Measurements from ENCODE around the gene GFER. TPM values are rescaled to one million over a fixed set of nuclear protein-coding genes. Genes with fewer than 3 reads are reported as not detected.
"Not testable (repeated sequence)": the region's sequence is repeated elsewhere in the genome, so short reads cannot be mapped to it uniquely, and the experiment has no call there.

Gene GFER
- total and polyA plus RNA-seq, 2 of the 8 experiments (the other 6 are each of a cell fraction or from before 2014, with no cell fraction given) = 17.7 to 37.9 TPM

GRCh38 chr16:2033057-2033908 is 49.3 kb downstream of the GFER start (continued):
- TF ChIP-seq TAF7 (optimal IDR thresholded peaks at IDR 0.05; ENCODE audit: borderline replicate concordance, low read depth, low read length) = no peak

- not testable (repeated sequence) for H2AK5ac ChIP-seq (ENCODE audit: low read depth, low read length); FAIRE-seq; H2BK5ac ChIP-seq (ENCODE audit: low read depth, low read length); H3K36me3 ChIP-seq (ENCODE audit: control insufficient read depth in 2 of 4, insufficient read depth in 4 of 4, low read length in 3 of 4); H4K8ac ChIP-seq (ENCODE audit: extremely low read depth, insufficient read depth, low read length); H3K27me3 ChIP-seq (replicated peaks in 1 of 4; ENCODE audit: control insufficient read depth in 3 of 4, extremely low read depth in 1 of 4, insufficient read depth in 3 of 4, low read length in 3 of 4); H3K56ac ChIP-seq (replicated peaks; ENCODE audit: insufficient read length, low read depth, low read length); H3K79me2 ChIP-seq (ENCODE audit: control insufficient read depth in 1 of 2, insufficient read depth in 2 of 2, low read length in 2 of 2); DNase-seq (ENCODE audit: low read depth in 1 of 2, low spot score in 2 of 2); H3K23me2 ChIP-seq (ENCODE audit: low read depth, low read length); H3K18ac ChIP-seq (ENCODE audit: extremely low read depth, low read length); H4K5ac ChIP-seq (ENCODE audit: insufficient read length, low read depth, low read length); H2BK15ac ChIP-seq (ENCODE audit: low read length); H3K27ac ChIP-seq (ENCODE audit: low read depth, low read length); H3K79me1 ChIP-seq (ENCODE audit: low read depth, low read length); H4K20me1 ChIP-seq (replicated peaks in 1 of 2; ENCODE audit: control insufficient read depth in 1 of 2, insufficient read depth in 2 of 2, low read length in 2 of 2); H3K4me1 ChIP-seq (replicated peaks in 1 of 4; ENCODE audit: control insufficient read depth in 3 of 4, insufficient read depth in 4 of 4, low read length in 3 of 4); H2BK120ac ChIP-seq (replicated peaks; ENCODE audit: low read depth, low read length); H3K9me3 ChIP-seq (ENCODE audit: insufficient read depth in 2 of 2, low read depth in 1 of 2, low read length in 1 of 2); H3K14ac ChIP-seq (ENCODE audit: insufficient read length); H2BK12ac ChIP-seq (ENCODE audit: low read depth, low read length); H3K23ac ChIP-seq (ENCODE audit: insufficient read length); H3K4me3 ChIP-seq (ENCODE audit: extremely low read depth in 1 of 4, insufficient read depth in 2 of 4, low read depth in 3 of 4, low read length in 4 of 4); H2AFZ ChIP-seq (ENCODE audit: low read length); H2BK20ac ChIP-seq (ENCODE audit: low read length); H3K9ac ChIP-seq (replicated peaks in 1 of 4; ENCODE audit: extremely low read depth in 1 of 4, low read depth in 3 of 4, low read length in 3 of 4); H3K4ac ChIP-seq (replicated peaks; ENCODE audit: insufficient read length, low read depth, low read length); H3K4me2 ChIP-seq (ENCODE audit: insufficient read depth in 1 of 2, low read depth in 2 of 2, low read length in 2 of 2); H4K91ac ChIP-seq (replicated peaks; ENCODE audit: insufficient read length, low read length)
- WGBS, 2 experiments (ENCODE audit: extremely low coverage in 1 of 2, insufficient coverage in 1 of 2, insufficient read length in 1 of 2, insufficient replicate concordance in 2 of 2, low coverage in 1 of 2, low lambda C conversion rate in 2 of 2, missing lambda C conversion rate in 1 of 2) = 86% methylated on average over 11 of the region's 32 CpGs; no CpG with 5 or more reads in 1 of the 2 experiments
- ChIA-PET POLR2A (ENCODE audit: partially characterized antibody) (interaction anchor here (0.6 to 2.4 kb wide), 4 partner anchors 7 to 51 kb away, joined by 3 to 9 read pairs (median 3); no protein-coding TSS in a partner anchor), CTCF (ENCODE audit: partially characterized antibody) (interaction anchor here (1.0 to 2.3 kb wide), 4 partner anchors 12 to 19 kb away, joined by 3 to 16 read pairs (median 3); no protein-coding TSS in a partner anchor)
Observed at GRCh38 chr16:2033909-2034695, 50.1 kb downstream of the GFER start.
